GM12892 (cell line): ENCODE measurements around the gene EGLN2.
"Not testable (repeated sequence)": the region's sequence is repeated elsewhere in the genome, so short reads cannot be mapped to it uniquely, and the experiment has no call there.

ENCODE experiments used
- POLR2A ChIP-seq: IDR thresholded peaks from 2 replicates; pipeline ENCODE4 v1.6.1; 2011; ENCODE audit warnings: low read depth, low read length, control low read depth
- POLR2AphosphoS5 ChIP-seq: IDR thresholded peaks from 2 replicates; pipeline ENCODE4 v1.6.1; 2011; ENCODE audit warnings: low read depth, low read length, control low read depth
- TAF1 ChIP-seq: IDR thresholded peaks from 2 replicates; pipeline ENCODE4 v1.6.1; 2011; ENCODE audit warnings: low read depth, mild to moderate bottlenecking, control low read depth, low read length, borderline replicate concordance

- not testable (repeated sequence) for TF ChIP-seq POLR2A, POLR2AphosphoS5, TAF1
These were observed 33.4 kb downstream of the EGLN2 start for GRCh38 chr19:40832431-40832790.
